Left ventricle myocardium inferior (tissue), 1 donor: ENCODE results near the gene FN3KRP. TPM values are rescaled to one million over a fixed set of nuclear protein-coding genes. Genes with fewer than 3 reads are reported as not detected.
"Not testable (repeated sequence)": the region's sequence is repeated elsewhere in the genome, so short reads cannot be mapped to it uniquely, and the experiment has no call there.

Experiments
- DNase-seq: peaks from one replicate; pipeline ENCODE4 v3.0.0-alpha.2; 2020
- H3K27ac ChIP-seq: fragments of 200-600 bp; replicated peaks from 2 replicates; pipeline ENCODE4 v1.8.0; 2021
- H3K27me3 ChIP-seq: fragments of 200-600 bp; 2 replicates; pipeline ENCODE4 v1.8.0; 2021; ENCODE audit warnings: low read depth
- H3K36me3 ChIP-seq: fragments of 200-600 bp; 2 replicates; pipeline ENCODE4 v1.8.0; 2021
- H3K4me1 ChIP-seq: fragments of 200-600 bp; 2 replicates; pipeline ENCODE4 v1.8.0; 2021
- H3K4me3 ChIP-seq: fragments of 200-600 bp; 2 replicates; pipeline ENCODE4 v1.8.0; 2021; ENCODE audit warnings: mild to moderate bottlenecking, moderate library complexity
- H3K9me3 ChIP-seq: fragments of 200-600 bp; replicated peaks from 2 replicates; pipeline ENCODE4 v1.8.0; 2021
- CTCF ChIP-seq: fragments of 200-600 bp; IDR thresholded peaks from 2 replicates; pipeline ENCODE4 v1.8.0; 2021; ENCODE audit warnings: antibody characterized with exemption, mild to moderate bottlenecking, borderline replicate concordance
- intact Hi-C: fragments of 100-400 bp; cut with micrococcal nuclease; formaldehyde crosslinking; loops from one replicate; pipeline ENCODE4 v1.11.0; 2022
- microRNA-seq: library from miRNA; unstranded; fragments of <30 nt; microRNA quantifications from one replicate; pipeline ENCODE4 v1.2.0, GENCODE V29; 2020
- total RNA-seq: library from RNA; stranded (reverse); fragmentation: NEBNext Ultra II Directional; extraction: Animal tissue kit (Norgen Biotek cat#: 25700); gene quantifications from one replicate; pipeline ENCODE4 v1.2.1, GENCODE V29; 2021
- donor health status: DM: no; HTN: yes; CAD: no; lungs with severe emphysema.

Gene FN3KRP
- total RNA-seq, 1 donor from 2014 or later, result 13.6 TPM

GRCh38 chr17:82769041-82769440 lies 52.5 kb downstream of the FN3KRP start:
- TF ChIP-seq CTCF, result no peak
- H3K4me3 ChIP-seq, result no peak overlapping the region
- intact Hi-C loops, result no loop called here

GRCh38 chr17:82772026-82772425 lies 55.5 kb downstream of the FN3KRP start:
- intact Hi-C loops, result no loop called here
- no peak for TF ChIP-seq CTCF
- Histone ChIP-seq H3K27me3 (no peaks in the 10 kb centered on the region), H3K36me3 (peaks cover 46% of the 10 kb centered on the region), H3K4me3 (no peak overlapping the region), H3K9me3 (no peaks in the 10 kb centered on the region), H3K27ac (no peak overlapping the region), H3K4me1 (peaks cover 6% of the 10 kb centered on the region)
- DNase-seq, result no peak

More at GRCh38 chr17:82769041-82769440, 52.5 kb downstream of the FN3KRP start:
- H3K27me3 ChIP-seq, result no peaks in the 10 kb centered on the region
- H3K4me1 ChIP-seq, result no peaks in the 10 kb centered on the region
- peaks cover 67% of the 10 kb centered on the region for H3K36me3 ChIP-seq
- H3K9me3 ChIP-seq, result no peaks in the 10 kb centered on the region
- no peak for DNase-seq
- no peak overlapping the region for H3K27ac ChIP-seq

- peaks cover 31% of the 10 kb centered on the region for H3K36me3 ChIP-seq
- H3K27me3 ChIP-seq, H3K4me3 ChIP-seq, H3K4me1 ChIP-seq, H3K27ac ChIP-seq, DNase-seq, H3K9me3 ChIP-seq, intact Hi-C loops: not testable (repeated sequence)
Observed at GRCh38 chr17:82774456-82774855, 58.0 kb downstream of the FN3KRP start.

- Histone ChIP-seq H3K9me3 (no peaks in the 10 kb centered on the region), H3K4me3 (peak overlapping the region; percentile 13), H3K36me3 (peaks cover 25% of the 10 kb centered on the region), H3K27me3 (no peaks in the 10 kb centered on the region), H3K4me1 (peaks cover 6% of the 10 kb centered on the region), H3K27ac (no peak overlapping the region)
- DNase-seq, result peak; percentile 67
- intact Hi-C loops, result no loop called here
- peak; percentile 91 for TF ChIP-seq CTCF
Observed at GRCh38 chr17:82775001-82775823, 58.7 kb downstream of the FN3KRP start.

- Histone ChIP-seq H3K27me3 (no peaks in the 10 kb centered on the region), H3K27ac (no peak overlapping the region), H3K9me3 (no peaks in the 10 kb centered on the region), H3K36me3 (peaks cover 19% of the 10 kb centered on the region), H3K4me3 (no peak overlapping the region), H3K4me1 (peaks cover 6% of the 10 kb centered on the region)
- intact Hi-C loops, result no loop called here
- no peak for TF ChIP-seq CTCF
- no peak for DNase-seq
Observed at GRCh38 chr17:82776454-82776853, 59.9 kb downstream of the FN3KRP start.

Small RNAs within 50 kb of the gene (microRNA-seq; reads per million reads assigned to microRNA genes)
- gene MIR4525, result not detected

Other genes starting within 250 kb of the FN3KRP start
- 41.6 TPM for gene FOXK2, start 197.0 kb upstream of the FN3KRP start, total RNA-seq
- gene WDR45B, start 68.3 kb upstream of the FN3KRP start, total RNA-seq, result 41.4 TPM
- gene RAB40B, start 18.0 kb upstream of the FN3KRP start, total RNA-seq, result 22.4 TPM
- gene FN3K, start 18.9 kb downstream of the FN3KRP start, total RNA-seq, result 79.1 TPM
- gene TBCD, start 35.4 kb downstream of the FN3KRP start, total RNA-seq, result 48.0 TPM
- gene ZNF750, start 123.3 kb downstream of the FN3KRP start, total RNA-seq, result not detected